IMR-90 (cell line): Measurements from ENCODE around the gene PHC2. TPM values are rescaled to one million over a fixed set of nuclear protein-coding genes. Genes with fewer than 3 reads are reported as not detected.

Source experiments
- ATAC-seq: fragments of 200-7000 bp; cut with Tn5 transposase; 2 replicates; pipeline ENCODE4 v1.9.1; 2020; ENCODE audit warnings: low read depth, mild to moderate bottlenecking, moderate library complexity
- BruUV-seq: library from RNA; stranded (reverse); fragments of 400-500 nt; replicated peaks from 2 replicates; lab custom pipeline; 2021; lab: Mats Ljungman, UMichigan
- CTCF ChIA-PET: fragments of 300-600 bp; formaldehyde crosslinking; extraction: SDS; loops from one replicate; lab custom pipeline; 2021; ENCODE audit warnings: antibody characterized with exemption; lab: Yijun Ruan, JAX
- POLR2A ChIA-PET: fragments of 300-600 bp; sonication (Branson Sonifier 250); formaldehyde crosslinking; loops from one replicate; lab custom pipeline; 2022; ENCODE audit warnings: antibody characterized with exemption; ENCODE audit not compliant: unreplicated experiment; lab: Charles Lee
- DNase-seq: peaks from one replicate; pipeline ENCODE4 v3.0.0; 2013
- H2AFZ ChIP-seq: replicated peaks from 2 replicates; pipeline ENCODE3; 2013; ENCODE audit warnings: low read length, mild to moderate bottlenecking; ENCODE audit not compliant: poor library complexity
- H2AK5ac ChIP-seq: 2 replicates; pipeline ENCODE4 v1.6.1; 2013; ENCODE audit warnings: low read depth, low read length, inconsistent platforms
- H2AK9ac ChIP-seq: replicated peaks from 2 replicates; pipeline ENCODE3; 2013; ENCODE audit warnings: mild to moderate bottlenecking, low read depth, low read length, moderate library complexity; ENCODE audit not compliant: poor library complexity
- H2BK120ac ChIP-seq: 2 replicates; pipeline ENCODE4 v1.6.1; 2013; ENCODE audit warnings: low read depth, low read length, inconsistent platforms
- H2BK15ac ChIP-seq: 3 replicates; pipeline ENCODE4 v1.6.1; 2013; ENCODE audit warnings: low read depth, low read length, inconsistent platforms
- H2BK20ac ChIP-seq: 2 replicates; pipeline ENCODE4 v1.6.1; 2013; ENCODE audit warnings: low read depth, mild to moderate bottlenecking, inconsistent platforms, low read length, moderate library complexity
- H2BK5ac ChIP-seq: 2 replicates; pipeline ENCODE4 v1.6.1; 2013; ENCODE audit warnings: mild to moderate bottlenecking, low read depth, low read length, inconsistent platforms; ENCODE audit not compliant: poor library complexity, severe bottlenecking
- H3K14ac ChIP-seq: replicated peaks from 2 replicates; pipeline ENCODE4 v1.6.1; 2013; ENCODE audit warnings: low read depth, low read length, inconsistent platforms
- H3K18ac ChIP-seq: 2 replicates; pipeline ENCODE4 v1.6.1; 2013; ENCODE audit warnings: low read depth, low read length, control low read depth
- H3K23ac ChIP-seq: 2 replicates; pipeline ENCODE4 v1.6.1; 2013; ENCODE audit warnings: low read depth, low read length, inconsistent platforms
- H3K27ac ChIP-seq: 2 replicates; pipeline ENCODE4 v1.5.1; 2013; ENCODE audit warnings: mild to moderate bottlenecking, control low read depth, low read length; ENCODE audit not compliant: insufficient read depth
- H3K27me3 ChIP-seq: 2 replicates; pipeline ENCODE4 v1.6.1; 2013; ENCODE audit warnings: low read length; ENCODE audit not compliant: control insufficient read depth, insufficient read depth
- H3K36me3 ChIP-seq: 2 replicates; pipeline ENCODE4 v1.6.1; 2013; ENCODE audit warnings: low read length, mixed read lengths; ENCODE audit not compliant: control insufficient read depth, insufficient read depth
- H3K4ac ChIP-seq: 2 replicates; pipeline ENCODE4 v1.6.1; 2013; ENCODE audit warnings: low read depth, low read length, inconsistent platforms
- H3K4me1 ChIP-seq: 2 replicates; pipeline ENCODE4 v1.6.1; 2013; ENCODE audit warnings: low read length, mixed read lengths; ENCODE audit not compliant: control insufficient read depth, insufficient read depth
- H3K4me2 ChIP-seq: 2 replicates; pipeline ENCODE4 v1.6.1; 2013; ENCODE audit warnings: low read depth, mild to moderate bottlenecking, control low read depth, low read length, moderate library complexity
- H3K4me3 ChIP-seq: 2 replicates; pipeline ENCODE4 v1.5.1; 2013; ENCODE audit warnings: low read depth, mild to moderate bottlenecking, control low read depth, low read length, moderate library complexity; ENCODE audit not compliant: insufficient read depth
- H3K56ac ChIP-seq: 2 replicates; pipeline ENCODE4 v1.6.1; 2013; ENCODE audit warnings: low read length, inconsistent platforms; ENCODE audit not compliant: insufficient read depth; ENCODE audit errors: extremely low read depth
- H3K79me1 ChIP-seq, 2 experiments: 2 replicates each; pipeline ENCODE4 v1.6.1; 2013; ENCODE audit warnings: low read length in 2 of 2, inconsistent platforms in 1 of 2, low read depth in 1 of 2
- H3K9ac ChIP-seq: 2 replicates; pipeline ENCODE4 v1.6.1; 2013; ENCODE audit warnings: low read depth, low read length, control low read depth
- H3K9me1 ChIP-seq: 2 replicates; pipeline ENCODE4 v1.6.1; 2013; ENCODE audit warnings: low read length, inconsistent platforms; ENCODE audit not compliant: insufficient read depth
- H3K9me3 ChIP-seq: 2 replicates; pipeline ENCODE4 v1.6.1; 2013; ENCODE audit warnings: low read length; ENCODE audit not compliant: control insufficient read depth, insufficient read depth
- H4K20me1 ChIP-seq: 2 replicates; pipeline ENCODE4 v1.6.1; 2013; ENCODE audit warnings: low read length, inconsistent platforms; ENCODE audit not compliant: insufficient read depth
- H4K5ac ChIP-seq: 2 replicates; pipeline ENCODE4 v1.6.1; 2013; ENCODE audit warnings: mild to moderate bottlenecking, low read depth, low read length, control low read depth
- H4K8ac ChIP-seq, 2 experiments: 2 replicates each; pipeline ENCODE4 v1.6.1; 2013; ENCODE audit warnings: low read depth in 2 of 2, low read length in 2 of 2, control low read depth in 1 of 2, inconsistent platforms in 1 of 2
- H4K91ac ChIP-seq: 2 replicates; pipeline ENCODE4 v1.6.1; 2013; ENCODE audit warnings: low read depth, low read length, inconsistent platforms; ENCODE audit not compliant: insufficient read depth
- BHLHE40 ChIP-seq: fragments of 150-350 bp; IDR thresholded peaks from 2 replicates; pipeline ENCODE4 v1.6.1; 2016; ENCODE audit warnings: mild to moderate bottlenecking, low read depth, low read length
- CEBPB ChIP-seq: IDR thresholded peaks from 2 replicates; pipeline ENCODE4 v1.6.1; 2012; ENCODE audit warnings: low read depth, low read length, improper control_type of control experiment
- CHD1 ChIP-seq: IDR thresholded peaks from 2 replicates; pipeline ENCODE4 v1.6.1; 2012; ENCODE audit warnings: low read depth, low read length, improper control_type of control experiment
- MAZ ChIP-seq: IDR thresholded peaks from 2 replicates; pipeline ENCODE4 v1.6.1; 2012; ENCODE audit warnings: low read depth, mild to moderate bottlenecking, low read length, improper control_type of control experiment, moderate library complexity, borderline replicate concordance
- NFE2L2 ChIP-seq: fragments of 150-350 bp; IDR thresholded peaks from 2 replicates; pipeline ENCODE4 v1.6.1; 2016; ENCODE audit warnings: low read depth, mild to moderate bottlenecking, low read length
- POLR2A ChIP-seq: IDR thresholded peaks from 2 replicates; pipeline ENCODE4 v1.6.1; 2012; ENCODE audit warnings: mild to moderate bottlenecking, low read depth, low read length
- RAD21 ChIP-seq: IDR thresholded peaks from 2 replicates; pipeline ENCODE4 v1.6.1; 2012; ENCODE audit warnings: low read length, improper control_type of control experiment
- RCOR1 ChIP-seq: IDR thresholded peaks from 2 replicates; pipeline ENCODE4 v1.6.1; 2012; ENCODE audit warnings: mild to moderate bottlenecking, low read length, improper control_type of control experiment; ENCODE audit not compliant: insufficient replicate concordance
- RFX5 ChIP-seq: IDR thresholded peaks from 2 replicates; pipeline ENCODE4 v1.8.0; 2012; ENCODE audit warnings: low read depth, mild to moderate bottlenecking, low read length, moderate library complexity
- WGBS, 2 experiments: methylation state at CpG; one replicate each; pipeline versions ENCODE4 v1.1.5 to v1.1.7; 2013; ENCODE audit warnings: missing lambda C conversion rate in 2 of 2; ENCODE audit not compliant: insufficient read length in 1 of 2; ENCODE audit errors: extremely low coverage in 2 of 2; 5-methylcytosine and 5-hydroxymethylcytosine counted together
- dilution Hi-C: fragments of 300-500 bp; cut with HindIII; formaldehyde crosslinking; loops from one replicate; pipeline ENCODE4 v1.14.3; 2018; ENCODE audit warnings: low sequenced_read_pairs; ENCODE audit not compliant: unreplicated experiment
- in situ Hi-C: fragments of 300-500 bp; cut with MboI; formaldehyde crosslinking; loops from 3 replicates; pipeline ENCODE4 v1.14.3; 2019; ENCODE audit warnings: low sequenced_read_pairs, inconsistent platforms, mixed read lengths
- intact Hi-C: fragments of 100-400 bp; cut with micrococcal nuclease; formaldehyde crosslinking; loops from 2 replicates; pipeline ENCODE4 v1.10.0; 2022
- polyA plus RNA-seq, 3 experiments: library from polyadenylated mRNA; depleted of rRNA; stranded (reverse); fragments of >200 nt; gene quantifications; 2 replicates each; pipeline ENCODE4 v1.2.3, GENCODE V29; 2012; ENCODE audit warnings: low replicate concordance in 1 of 3
- total RNA-seq: library from RNA; depleted of rRNA; stranded (reverse); fragments of >200 nt; gene quantifications from 2 replicates; pipeline ENCODE4 v1.2.3, GENCODE V29; 2012

The PHC2 gene
- total and polyA plus RNA-seq, 2 of the 4 experiments (the other 2 are of a cell fraction), result 46.4 to 98.1 TPM

DNA sequence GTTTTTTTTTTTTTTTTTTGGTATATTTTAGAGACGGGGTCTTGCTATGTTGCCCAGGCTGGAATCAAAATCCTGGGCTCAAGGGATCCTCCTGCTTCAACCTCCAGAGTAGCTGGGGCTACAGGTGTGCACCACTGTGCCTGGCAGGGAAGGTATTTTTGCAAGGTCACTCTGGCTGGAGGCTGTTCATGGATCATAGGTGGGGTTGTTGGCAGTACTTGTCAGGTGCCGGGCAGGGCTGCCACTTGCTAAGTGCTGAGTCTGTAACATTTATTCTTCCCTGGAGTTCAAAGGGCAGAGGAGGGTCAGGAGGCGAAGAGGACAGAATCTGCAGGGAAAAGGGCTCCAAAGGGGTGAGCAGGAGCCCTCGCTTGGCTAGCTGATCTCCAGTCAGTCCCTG, 134.1 kb downstream of the PHC2 start:
- CTCF ChIA-PET, result interaction anchor here (2.2 kb wide), 1 partner anchor 174 kb away, joined by 26 read pairs; no protein-coding TSS in a partner anchor
- intact Hi-C loops, result loop anchor here (5.0 kb wide), 2 partner anchors 50 to 80 kb away; no protein-coding TSS in a partner anchor
- no peak overlapping the region for H2AFZ ChIP-seq
- POLR2A ChIA-PET, result no interaction called here
- H3K79me1 ChIP-seq, result peaks cover 0 to 33% of the 10 kb centered on the region in 2 experiments; a peak in 2 of 4 replicates
- no peak overlapping the region for H3K14ac ChIP-seq
- TF ChIP-seq RFX5 (no peak), NFE2L2 (no peak), CHD1 (no peak), CEBPB (no peak), BHLHE40 (no peak), POLR2A (no peak), RAD21 (no peak), RCOR1 (no peak), MAZ (no peak)
- no peak overlapping the region for H3K23ac ChIP-seq
- H3K4me2 ChIP-seq, result no peak overlapping the region
- H3K36me3 ChIP-seq, result peaks cover 31% of the 10 kb centered on the region
- no peak overlapping the region for H3K18ac ChIP-seq
- no peak overlapping the region for H2BK20ac ChIP-seq
- peaks cover 14% of the 10 kb centered on the region; the same call in 1 of the 2 replicates for H4K20me1 ChIP-seq
- dilution Hi-C loops, result no loop called here
- peaks cover 7% of the 10 kb centered on the region for H3K4me1 ChIP-seq
- no peak overlapping the region for H2BK120ac ChIP-seq
- no peak overlapping the region for H2AK5ac ChIP-seq
- no peak overlapping the region for H2BK5ac ChIP-seq
- in situ Hi-C loops, result loop anchor here (5.0 to 10.0 kb wide), 3 partner anchors 70 to 318 kb away; no protein-coding TSS in a partner anchor
- WGBS, 2 experiments, result 83% methylated on average over 1 of the region's 4 CpGs; no CpG with 5 or more reads in 1 of the 2 experiments
- no peaks in the 10 kb centered on the region for H3K9me3 ChIP-seq
- H3K27me3 ChIP-seq, result no peaks in the 10 kb centered on the region
- H3K9me1 ChIP-seq, result peaks cover 7% of the 10 kb centered on the region
- no peak overlapping the region for H3K9ac ChIP-seq
- H3K27ac ChIP-seq, result no peak overlapping the region
- no peak overlapping the region for H4K91ac ChIP-seq
- no peak overlapping the region for H4K5ac ChIP-seq
- H3K4ac ChIP-seq, result no peak overlapping the region
- no peak overlapping the region for H4K8ac ChIP-seq
- ATAC-seq, result no peak
- H2AK9ac ChIP-seq, result no peak overlapping the region
- H2BK15ac ChIP-seq, result no peak overlapping the region
- no peak overlapping the region for H3K56ac ChIP-seq
- DNase-seq, result no peak
- no peak overlapping the region for H3K4me3 ChIP-seq
- no TSS peak for BruUV-seq
